GM12874 (cell line): ENCODE data around the gene MARCHF10.

Source experiments
- TF ChIP-seq, protein P1 (sequence below): IDR thresholded peaks from 2 replicates; pipeline ENCODE4 v1.5.1; 2011; ENCODE audit warnings: low read depth, mild to moderate bottlenecking, control low read depth, low read length, moderate library complexity; ENCODE audit not compliant: insufficient read depth

Gene MARCHF10

DNA sequence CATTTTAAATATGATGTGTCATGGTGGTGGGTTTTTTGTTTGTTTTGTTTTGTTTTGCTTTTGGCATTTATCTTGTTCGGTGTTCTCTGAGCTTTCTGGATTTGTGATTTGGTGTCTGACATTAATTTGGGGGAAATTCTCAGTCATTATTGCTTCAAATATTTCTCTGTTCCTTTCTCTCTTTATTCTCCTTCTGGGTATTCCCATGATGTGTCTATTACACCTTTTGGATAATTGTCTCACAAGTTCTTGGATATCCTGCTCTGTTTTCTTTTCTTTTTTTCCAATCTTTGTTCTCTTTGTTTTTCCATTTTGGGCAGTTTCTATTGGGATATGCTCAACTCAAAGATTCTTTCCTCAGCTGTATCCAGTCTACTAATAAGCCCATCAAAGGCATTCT, 88.5 kb downstream of the MARCHF10 start:
- TF ChIP-seq, protein P1, sequence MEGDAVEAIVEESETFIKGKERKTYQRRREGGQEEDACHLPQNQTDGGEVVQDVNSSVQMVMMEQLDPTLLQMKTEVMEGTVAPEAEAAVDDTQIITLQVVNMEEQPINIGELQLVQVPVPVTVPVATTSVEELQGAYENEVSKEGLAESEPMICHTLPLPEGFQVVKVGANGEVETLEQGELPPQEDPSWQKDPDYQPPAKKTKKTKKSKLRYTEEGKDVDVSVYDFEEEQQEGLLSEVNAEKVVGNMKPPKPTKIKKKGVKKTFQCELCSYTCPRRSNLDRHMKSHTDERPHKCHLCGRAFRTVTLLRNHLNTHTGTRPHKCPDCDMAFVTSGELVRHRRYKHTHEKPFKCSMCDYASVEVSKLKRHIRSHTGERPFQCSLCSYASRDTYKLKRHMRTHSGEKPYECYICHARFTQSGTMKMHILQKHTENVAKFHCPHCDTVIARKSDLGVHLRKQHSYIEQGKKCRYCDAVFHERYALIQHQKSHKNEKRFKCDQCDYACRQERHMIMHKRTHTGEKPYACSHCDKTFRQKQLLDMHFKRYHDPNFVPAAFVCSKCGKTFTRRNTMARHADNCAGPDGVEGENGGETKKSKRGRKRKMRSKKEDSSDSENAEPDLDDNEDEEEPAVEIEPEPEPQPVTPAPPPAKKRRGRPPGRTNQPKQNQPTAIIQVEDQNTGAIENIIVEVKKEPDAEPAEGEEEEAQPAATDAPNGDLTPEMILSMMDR: no peak

DNA sequence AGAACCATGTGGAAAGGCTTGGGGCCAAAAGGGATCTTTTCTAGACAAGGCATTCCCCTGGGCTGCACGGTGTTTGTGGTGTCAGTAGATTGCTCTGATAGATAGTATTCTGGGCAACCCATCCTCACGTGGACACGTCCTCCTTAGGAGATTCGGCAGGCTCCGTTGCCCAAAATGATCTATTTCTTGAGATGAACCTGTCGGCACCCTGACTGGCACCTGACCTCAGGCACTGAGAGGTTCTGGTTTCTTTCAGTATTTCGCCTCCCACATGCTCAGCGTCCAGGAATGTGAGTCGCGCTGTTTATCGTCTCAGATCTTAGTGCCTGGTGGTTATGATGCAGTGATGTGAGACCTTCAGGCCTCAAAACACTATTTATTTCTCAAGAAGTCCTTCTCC, 89.7 kb downstream of the MARCHF10 start:
- TF ChIP-seq, protein P1: no peak

DNA sequence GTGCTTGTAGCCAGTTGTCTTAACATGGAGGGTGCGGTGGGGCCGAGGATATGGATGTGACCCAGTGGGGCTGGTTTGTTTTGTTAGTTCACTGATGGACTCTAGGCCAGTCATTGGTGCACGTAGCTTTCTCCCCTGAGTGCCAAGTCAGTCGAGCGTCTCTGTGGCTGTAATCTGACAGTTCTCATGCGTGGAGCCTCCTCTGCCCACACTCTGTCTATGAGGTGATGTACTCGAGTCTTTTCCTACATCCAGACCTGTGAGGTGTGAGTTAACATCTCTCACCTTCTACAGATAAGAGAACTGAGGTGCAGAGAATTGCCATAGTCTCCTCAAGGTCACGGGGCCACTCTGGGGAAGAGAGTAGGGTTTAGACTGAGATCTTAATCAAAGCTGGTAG, 90.2 kb downstream of the MARCHF10 start:
- TF ChIP-seq, protein P1: no peak

DNA sequence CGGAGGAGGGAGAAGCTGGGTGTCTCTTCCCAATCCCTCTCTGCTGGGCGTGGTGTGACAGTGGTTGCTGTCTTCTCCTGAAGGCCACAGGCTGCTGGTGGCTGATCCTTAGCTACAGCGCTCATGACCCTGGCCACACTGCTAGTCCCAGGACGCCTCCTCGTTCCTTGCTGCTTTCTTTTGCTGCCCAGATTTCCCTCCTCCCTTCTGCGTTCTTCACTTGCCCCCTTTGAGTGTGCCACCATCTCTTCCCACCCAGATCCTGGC, 90.6 kb downstream of the MARCHF10 start:
- TF ChIP-seq, protein P1: no peak

DNA sequence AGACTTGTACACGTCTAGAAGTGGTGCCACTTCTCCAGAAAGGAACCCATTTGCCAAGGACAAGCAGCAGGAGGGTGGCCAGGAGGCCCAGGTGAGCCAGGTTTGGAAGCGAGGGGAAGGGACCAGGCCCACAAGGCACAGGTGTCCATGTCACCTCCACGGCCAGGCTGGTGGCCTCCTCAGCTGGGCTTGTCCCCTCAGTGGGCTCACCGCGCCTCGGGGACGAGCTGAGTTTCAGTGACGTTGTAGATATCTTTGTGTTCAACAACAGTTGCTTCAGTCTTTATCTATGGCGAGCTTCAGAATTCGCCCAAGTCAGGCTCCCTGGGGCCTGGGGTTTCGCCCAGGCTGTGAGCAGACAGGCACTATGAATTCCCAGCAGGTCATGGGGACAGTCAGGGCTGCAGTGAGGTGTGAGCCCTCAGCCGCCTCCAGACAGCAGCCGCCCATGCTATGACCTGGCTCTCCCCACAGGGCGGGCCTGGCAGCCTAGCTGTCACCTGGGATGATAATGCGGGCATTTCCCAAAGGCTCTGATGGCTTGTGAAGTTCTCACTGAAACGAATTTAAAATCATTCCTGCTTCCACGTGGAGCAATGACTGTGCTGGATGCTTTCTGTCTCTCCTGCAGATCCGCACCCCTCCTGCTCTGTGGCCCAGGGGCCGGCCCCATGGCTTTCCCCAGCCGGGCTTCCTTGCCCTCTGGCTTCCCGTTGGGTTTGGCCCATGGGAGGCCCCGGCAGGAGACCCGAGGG, 91.1 kb downstream of the MARCHF10 start:
- TF ChIP-seq, protein P1: no peak

DNA sequence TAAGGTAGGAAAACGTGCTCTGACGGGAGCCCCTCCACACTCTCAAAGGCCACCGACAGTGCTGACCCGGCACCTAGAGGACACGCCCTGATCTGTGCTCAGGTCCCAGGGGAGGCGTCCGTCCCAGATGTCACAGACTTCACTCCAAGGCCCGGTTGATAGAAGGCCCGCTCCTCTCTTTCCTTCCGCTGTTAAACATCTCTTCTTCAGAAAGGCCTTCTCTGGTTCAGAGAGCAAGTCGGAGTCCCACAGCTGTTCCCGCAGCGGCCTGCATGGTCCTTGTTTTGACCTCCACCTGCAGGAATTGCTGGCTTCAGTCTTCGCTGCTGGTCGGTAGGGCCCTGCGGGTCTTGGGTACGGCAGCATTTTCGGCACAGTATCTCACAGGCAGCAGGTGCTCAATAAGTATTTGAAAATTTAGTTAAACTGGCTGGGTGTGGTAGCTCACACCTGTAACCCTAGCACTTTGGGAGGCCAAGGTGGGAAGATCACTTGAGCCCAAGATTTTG, 92.2 kb downstream of the MARCHF10 start:
- TF ChIP-seq, protein P1: no peak

DNA sequence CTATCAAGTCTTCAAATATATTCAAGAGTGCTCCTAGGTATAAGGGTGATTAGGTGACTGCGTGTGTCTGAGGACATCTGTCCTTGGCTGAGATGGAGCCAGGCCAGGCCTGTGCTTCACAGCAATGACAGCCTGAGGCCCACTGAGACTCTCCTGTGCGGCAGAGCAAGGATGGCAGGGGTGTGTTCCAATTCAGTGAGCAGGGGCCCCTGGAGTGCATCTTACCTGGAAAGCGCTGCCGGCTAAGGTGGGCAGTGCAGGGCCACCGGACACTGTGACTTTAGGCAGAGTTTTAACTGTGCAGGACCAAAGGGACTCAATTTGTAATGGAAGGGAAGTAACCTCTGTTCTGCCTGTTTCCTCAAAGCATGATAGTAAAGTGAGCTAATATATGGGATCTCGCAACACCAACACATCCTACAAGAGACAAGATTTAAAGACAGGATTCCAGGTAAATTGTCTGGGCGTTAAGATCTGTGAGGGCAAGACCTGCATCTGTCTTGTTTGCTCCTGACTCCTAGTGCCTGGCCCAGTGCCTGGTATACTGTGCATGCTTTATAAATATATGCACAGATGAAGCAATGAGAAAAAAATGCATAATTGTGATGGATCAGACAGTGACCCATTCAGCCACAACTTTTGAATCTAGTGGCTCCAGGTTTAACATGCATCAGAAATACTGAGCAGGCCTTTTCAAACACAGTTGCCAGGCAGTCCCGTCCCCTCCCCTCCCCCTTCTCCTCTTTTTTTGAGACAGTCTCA, 93.9 kb downstream of the MARCHF10 start:
- TF ChIP-seq, protein P1: no peak
